Vagina (tissue), 2 donors: ENCODE data around the gene PLA2G5. TPM values are rescaled to one million over a fixed set of nuclear protein-coding genes. Genes with fewer than 3 reads are reported as not detected.

Experiments
- DNase-seq, 2 donors: peaks; one replicate each; pipeline ENCODE4 v3.0.0-alpha.2; 2017; ENCODE audit errors: extremely low spot score in 2 of 2
- H3K27ac ChIP-seq: fragments of 200-600 bp; sonication (generic); one replicate; pipeline ENCODE4 v1.5.1; 2019
- H3K27me3 ChIP-seq: fragments of 200-600 bp; sonication (generic); one replicate; pipeline ENCODE4 v1.5.1; 2019
- H3K36me3 ChIP-seq, 2 donors: fragments of 200-600 bp; sonication (generic); one replicate each; pipeline ENCODE4 v1.5.1; 2017 to 2019
- H3K4me1 ChIP-seq: fragments of 200-600 bp; sonication (generic); one replicate; pipeline ENCODE4 v1.5.1; 2019
- H3K4me3 ChIP-seq, 2 donors: fragments of 200-600 bp; sonication (generic); 1 replicate in 1 of 2; 2 replicates in 1 of 2; pipeline ENCODE4 v1.5.1; 2016 to 2019
- H3K9me3 ChIP-seq: fragments of 200-600 bp; sonication (generic); one replicate; pipeline ENCODE4 v1.5.1; 2019
- CTCF ChIP-seq, 3 experiments: fragments of 450-650 bp in 2 of 3; fragments of 200-600 bp in 1 of 3; sonication (generic) in 1 of 3; IDR thresholded peaks; one replicate each; pipeline ENCODE4 v1.5.1; 2017 to 2019; ENCODE audit warnings: antibody characterized with exemption in 3 of 3, mild to moderate bottlenecking in 2 of 3, moderate library complexity in 2 of 3
- POLR2A ChIP-seq, 2 donors: fragments of 450-650 bp; IDR thresholded peaks; one replicate each; pipeline ENCODE4 v1.6.1; 2017; ENCODE audit warnings: antibody characterized with exemption in 2 of 2, mild to moderate bottlenecking in 2 of 2, moderate library complexity in 2 of 2
- POLR2AphosphoS5 ChIP-seq, 2 donors: sonication (generic); formaldehyde crosslinking; IDR thresholded peaks; one replicate each; pipeline ENCODE4 v1.9.0; 2017; ENCODE audit warnings: antibody characterized with exemption in 2 of 2, mild to moderate bottlenecking in 2 of 2, low read depth in 1 of 2; ENCODE audit not compliant: insufficient read depth in 1 of 2
- intact Hi-C: fragments of 100-400 bp; cut with DNase I; formaldehyde crosslinking; loops from one replicate; pipeline ENCODE4 v1.15.1; 2023
- total RNA-seq: library from RNA; depleted of rRNA; stranded (reverse); fragments of >200 nt; gene quantifications from one replicate; pipeline ENCODE4 v1.2.3, GENCODE V29; 2016

PLA2G5 gene
- total RNA-seq, 1 donor from 2014 or later = 2.7 TPM

GRCh38 chr1:20100632-20101355 lies 30.8 kb downstream of the PLA2G5 start:
- Histone ChIP-seq H3K36me3 (no peaks in the 10 kb centered on the region), H3K27ac (peak overlapping the region; percentile 15), H3K4me3 (no peak overlapping the region), H3K27me3 (no peaks in the 10 kb centered on the region), H3K4me1 (peaks cover 17% of the 10 kb centered on the region), H3K9me3 (no peaks in the 10 kb centered on the region)
- DNase-seq = no peak
- intact Hi-C loops = no loop called here
- no peak for TF ChIP-seq POLR2AphosphoS5 (IDR thresholded peaks at IDR 0.05; ENCODE audit: insufficient read depth in 1 of 2, low read depth in 1 of 2)
- TF ChIP-seq CTCF (IDR thresholded peaks at IDR 0.05) = peak in 2 of 3 experiments; percentile 28 to 47
- no peak for TF ChIP-seq POLR2A (IDR thresholded peaks at IDR 0.05)

- Histone ChIP-seq H3K4me1 (peaks cover 16% of the 10 kb centered on the region), H3K27me3 (no peaks in the 10 kb centered on the region), H3K9me3 (no peaks in the 10 kb centered on the region), H3K4me3 (no peak overlapping the region), H3K27ac (no peak overlapping the region), H3K36me3 (no peaks in the 10 kb centered on the region)
- intact Hi-C loops = no loop called here
- DNase-seq = no peak
- peak in 1 of 2 donors; percentile 81 for TF ChIP-seq POLR2AphosphoS5 (IDR thresholded peaks at IDR 0.05; ENCODE audit: insufficient read depth in 1 of 2, low read depth in 1 of 2)
- TF ChIP-seq CTCF (IDR thresholded peaks at IDR 0.05) = no peak
Observed at GRCh38 chr1:20102875-20103274, 32.9 kb downstream of the PLA2G5 start.

GRCh38 chr1:20105856-20106255 lies 35.9 kb downstream of the PLA2G5 start:
- Histone ChIP-seq H3K4me1 (peaks cover 25% of the 10 kb centered on the region), H3K36me3 (no peaks in the 10 kb centered on the region), H3K27me3 (no peaks in the 10 kb centered on the region), H3K9me3 (no peaks in the 10 kb centered on the region), H3K27ac (no peak overlapping the region), H3K4me3 (no peak overlapping the region)
- TF ChIP-seq POLR2AphosphoS5 (IDR thresholded peaks at IDR 0.05; ENCODE audit: insufficient read depth in 1 of 2, low read depth in 1 of 2) (no peak), CTCF (IDR thresholded peaks at IDR 0.05) (no peak), POLR2A (IDR thresholded peaks at IDR 0.05) (no peak)
- intact Hi-C loops = no loop called here
- DNase-seq = no peak

GRCh38 chr1:20107351-20107750 lies 37.4 kb downstream of the PLA2G5 start:
- Histone ChIP-seq H3K9me3 (no peaks in the 10 kb centered on the region), H3K36me3 (no peaks in the 10 kb centered on the region), H3K27me3 (no peaks in the 10 kb centered on the region), H3K27ac (no peak overlapping the region), H3K4me3 (no peak overlapping the region), H3K4me1 (peaks cover 31% of the 10 kb centered on the region)
- TF ChIP-seq CTCF (IDR thresholded peaks at IDR 0.05) (no peak), POLR2A (IDR thresholded peaks at IDR 0.05) (no peak)
- intact Hi-C loops = no loop called here
- no peak for DNase-seq

GRCh38 chr1:20107796-20108195 lies 37.8 kb downstream of the PLA2G5 start:
- DNase-seq = no peak
- H3K36me3 ChIP-seq = no peaks in the 10 kb centered on the region
- H3K4me3 ChIP-seq = no peak overlapping the region
- H3K4me1 ChIP-seq = peaks cover 30% of the 10 kb centered on the region
- no peak overlapping the region for H3K27ac ChIP-seq
- H3K27me3 ChIP-seq = no peaks in the 10 kb centered on the region
- H3K9me3 ChIP-seq = no peaks in the 10 kb centered on the region
- intact Hi-C loops = no loop called here
- no peak for TF ChIP-seq CTCF (IDR thresholded peaks at IDR 0.05)
- TF ChIP-seq POLR2AphosphoS5 (IDR thresholded peaks at IDR 0.05; ENCODE audit: insufficient read depth in 1 of 2, low read depth in 1 of 2) = no peak
- no peak for TF ChIP-seq POLR2A (IDR thresholded peaks at IDR 0.05)
